Measurements from ENCODE around the gene MYADML2. TPM values are rescaled to one million over a fixed set of nuclear protein-coding genes. Genes with fewer than 3 reads are reported as not detected.

MYADML2 gene
- total RNA-seq, 1 experiment from 2014 or later: 0.46 TPM

GRCh38 chr17:81967533-81968395 lies 20.7 kb upstream of the MYADML2 start (continued):
- TF ChIP-seq, protein P1, sequence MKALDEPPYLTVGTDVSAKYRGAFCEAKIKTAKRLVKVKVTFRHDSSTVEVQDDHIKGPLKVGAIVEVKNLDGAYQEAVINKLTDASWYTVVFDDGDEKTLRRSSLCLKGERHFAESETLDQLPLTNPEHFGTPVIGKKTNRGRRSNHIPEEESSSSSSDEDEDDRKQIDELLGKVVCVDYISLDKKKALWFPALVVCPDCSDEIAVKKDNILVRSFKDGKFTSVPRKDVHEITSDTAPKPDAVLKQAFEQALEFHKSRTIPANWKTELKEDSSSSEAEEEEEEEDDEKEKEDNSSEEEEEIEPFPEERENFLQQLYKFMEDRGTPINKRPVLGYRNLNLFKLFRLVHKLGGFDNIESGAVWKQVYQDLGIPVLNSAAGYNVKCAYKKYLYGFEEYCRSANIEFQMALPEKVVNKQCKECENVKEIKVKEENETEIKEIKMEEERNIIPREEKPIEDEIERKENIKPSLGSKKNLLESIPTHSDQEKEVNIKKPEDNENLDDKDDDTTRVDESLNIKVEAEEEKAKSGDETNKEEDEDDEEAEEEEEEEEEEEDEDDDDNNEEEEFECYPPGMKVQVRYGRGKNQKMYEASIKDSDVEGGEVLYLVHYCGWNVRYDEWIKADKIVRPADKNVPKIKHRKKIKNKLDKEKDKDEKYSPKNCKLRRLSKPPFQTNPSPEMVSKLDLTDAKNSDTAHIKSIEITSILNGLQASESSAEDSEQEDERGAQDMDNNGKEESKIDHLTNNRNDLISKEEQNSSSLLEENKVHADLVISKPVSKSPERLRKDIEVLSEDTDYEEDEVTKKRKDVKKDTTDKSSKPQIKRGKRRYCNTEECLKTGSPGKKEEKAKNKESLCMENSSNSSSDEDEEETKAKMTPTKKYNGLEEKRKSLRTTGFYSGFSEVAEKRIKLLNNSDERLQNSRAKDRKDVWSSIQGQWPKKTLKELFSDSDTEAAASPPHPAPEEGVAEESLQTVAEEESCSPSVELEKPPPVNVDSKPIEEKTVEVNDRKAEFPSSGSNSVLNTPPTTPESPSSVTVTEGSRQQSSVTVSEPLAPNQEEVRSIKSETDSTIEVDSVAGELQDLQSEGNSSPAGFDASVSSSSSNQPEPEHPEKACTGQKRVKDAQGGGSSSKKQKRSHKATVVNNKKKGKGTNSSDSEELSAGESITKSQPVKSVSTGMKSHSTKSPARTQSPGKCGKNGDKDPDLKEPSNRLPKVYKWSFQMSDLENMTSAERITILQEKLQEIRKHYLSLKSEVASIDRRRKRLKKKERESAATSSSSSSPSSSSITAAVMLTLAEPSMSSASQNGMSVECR (CRISPR knock-in tag; IDR thresholded peaks at IDR 0.05; ENCODE audit: borderline replicate concordance): no peak
- TF ChIP-seq, protein P2, sequence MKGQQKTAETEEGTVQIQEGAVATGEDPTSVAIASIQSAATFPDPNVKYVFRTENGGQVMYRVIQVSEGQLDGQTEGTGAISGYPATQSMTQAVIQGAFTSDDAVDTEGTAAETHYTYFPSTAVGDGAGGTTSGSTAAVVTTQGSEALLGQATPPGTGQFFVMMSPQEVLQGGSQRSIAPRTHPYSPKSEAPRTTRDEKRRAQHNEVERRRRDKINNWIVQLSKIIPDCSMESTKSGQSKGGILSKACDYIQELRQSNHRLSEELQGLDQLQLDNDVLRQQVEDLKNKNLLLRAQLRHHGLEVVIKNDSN (CRISPR knock-in tag; IDR thresholded peaks at IDR 0.05): peak; percentile 94
- TF ChIP-seq NFYB (CRISPR knock-in tag; conservative IDR thresholded peaks at IDR 0.05; ENCODE audit: low read depth) (no peak), TEAD1 (CRISPR knock-in tag; IDR thresholded peaks at IDR 0.05) (0 out of 2 replicates have a peak, but pooled peaks have one; percentile 37), NR2C2 (CRISPR knock-in tag; IDR thresholded peaks at IDR 0.05) (no peak), FOXK1 (CRISPR knock-in tag; IDR thresholded peaks at IDR 0.05) (peak; percentile 62; the same call in 1 of the 2 replicates), NFATC4 (CRISPR knock-in tag; IDR thresholded peaks at IDR 0.05) (no peak), GTF2I (CRISPR knock-in tag; conservative IDR thresholded peaks at IDR 0.05) (no peak)
- TF ChIP-seq, protein P3, sequence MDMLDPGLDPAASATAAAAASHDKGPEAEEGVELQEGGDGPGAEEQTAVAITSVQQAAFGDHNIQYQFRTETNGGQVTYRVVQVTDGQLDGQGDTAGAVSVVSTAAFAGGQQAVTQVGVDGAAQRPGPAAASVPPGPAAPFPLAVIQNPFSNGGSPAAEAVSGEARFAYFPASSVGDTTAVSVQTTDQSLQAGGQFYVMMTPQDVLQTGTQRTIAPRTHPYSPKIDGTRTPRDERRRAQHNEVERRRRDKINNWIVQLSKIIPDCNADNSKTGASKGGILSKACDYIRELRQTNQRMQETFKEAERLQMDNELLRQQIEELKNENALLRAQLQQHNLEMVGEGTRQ (CRISPR knock-in tag; IDR thresholded peaks at IDR 0.05): peak; percentile 93
- TF ChIP-seq, protein P4, sequence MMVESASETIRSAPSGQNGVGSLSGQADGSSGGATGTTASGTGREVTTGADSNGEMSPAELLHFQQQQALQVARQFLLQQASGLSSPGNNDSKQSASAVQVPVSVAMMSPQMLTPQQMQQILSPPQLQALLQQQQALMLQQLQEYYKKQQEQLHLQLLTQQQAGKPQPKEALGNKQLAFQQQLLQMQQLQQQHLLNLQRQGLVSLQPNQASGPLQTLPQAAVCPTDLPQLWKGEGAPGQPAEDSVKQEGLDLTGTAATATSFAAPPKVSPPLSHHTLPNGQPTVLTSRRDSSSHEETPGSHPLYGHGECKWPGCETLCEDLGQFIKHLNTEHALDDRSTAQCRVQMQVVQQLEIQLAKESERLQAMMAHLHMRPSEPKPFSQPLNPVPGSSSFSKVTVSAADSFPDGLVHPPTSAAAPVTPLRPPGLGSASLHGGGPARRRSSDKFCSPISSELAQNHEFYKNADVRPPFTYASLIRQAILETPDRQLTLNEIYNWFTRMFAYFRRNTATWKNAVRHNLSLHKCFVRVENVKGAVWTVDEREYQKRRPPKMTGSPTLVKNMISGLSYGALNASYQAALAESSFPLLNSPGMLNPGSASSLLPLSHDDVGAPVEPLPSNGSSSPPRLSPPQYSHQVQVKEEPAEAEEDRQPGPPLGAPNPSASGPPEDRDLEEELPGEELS (CRISPR knock-in tag; IDR thresholded peaks at IDR 0.05): 0 out of 2 replicates have a peak, but pooled peaks have one; percentile 26
- TF ChIP-seq, protein P5, sequence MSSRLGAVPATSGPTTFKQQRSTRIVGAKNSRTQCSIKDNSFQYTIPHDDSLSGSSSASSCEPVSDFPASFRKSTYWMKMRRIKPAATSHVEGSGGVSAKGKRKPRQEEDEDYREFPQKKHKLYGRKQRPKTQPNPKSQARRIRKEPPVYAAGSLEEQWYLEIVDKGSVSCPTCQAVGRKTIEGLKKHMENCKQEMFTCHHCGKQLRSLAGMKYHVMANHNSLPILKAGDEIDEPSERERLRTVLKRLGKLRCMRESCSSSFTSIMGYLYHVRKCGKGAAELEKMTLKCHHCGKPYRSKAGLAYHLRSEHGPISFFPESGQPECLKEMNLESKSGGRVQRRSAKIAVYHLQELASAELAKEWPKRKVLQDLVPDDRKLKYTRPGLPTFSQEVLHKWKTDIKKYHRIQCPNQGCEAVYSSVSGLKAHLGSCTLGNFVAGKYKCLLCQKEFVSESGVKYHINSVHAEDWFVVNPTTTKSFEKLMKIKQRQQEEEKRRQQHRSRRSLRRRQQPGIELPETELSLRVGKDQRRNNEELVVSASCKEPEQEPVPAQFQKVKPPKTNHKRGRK (CRISPR knock-in tag; IDR thresholded peaks at IDR 0.05; ENCODE audit: borderline replicate concordance): no peak

DNA sequence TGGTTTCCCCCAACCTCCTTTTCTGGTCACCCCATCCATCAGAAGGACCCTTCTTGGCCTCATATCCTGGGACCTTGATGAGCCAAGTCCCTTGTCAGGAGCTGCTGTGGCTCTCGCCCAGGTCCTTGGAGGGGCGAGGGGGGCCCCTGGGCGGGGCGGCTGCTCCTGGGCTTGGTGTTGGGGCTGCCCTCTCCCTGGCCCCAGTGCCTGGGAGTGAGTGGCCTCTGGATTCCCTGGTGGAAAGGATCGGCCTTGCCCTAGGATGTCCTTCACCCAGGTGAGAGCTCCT lies 20.2 kb upstream of the MYADML2 start:
- Mint-ChIP-seq H3K4me1 (peaks cover 14% of the 10 kb centered on the region), H3K9me3 (peaks cover under 1% of the 10 kb centered on the region; the same call in 1 of the 2 replicates), H3K36me3 (no peaks in the 10 kb centered on the region), H3K4me3 (no peak overlapping the region), H3K27me3 (ENCODE audit: low read depth) (peaks cover 68% of the 10 kb centered on the region), H3K27ac (no peak overlapping the region)
- no peak for ATAC-seq
- ChIA-PET POLR2A (interaction anchor here (2.1 kb wide), 1 partner anchor 9 kb away, joined by 7 read pairs; no protein-coding TSS in a partner anchor), CTCF (interaction anchor here (0.8 to 2.6 kb wide), 12 partner anchors 7 to 98 kb away, joined by 3 to 13 read pairs (median 6); partner anchors contain the start of genes DCXR and MAFG)
- DNase-seq (ENCODE audit: low spot score): no peak
- TF ChIP-seq, protein P6, sequence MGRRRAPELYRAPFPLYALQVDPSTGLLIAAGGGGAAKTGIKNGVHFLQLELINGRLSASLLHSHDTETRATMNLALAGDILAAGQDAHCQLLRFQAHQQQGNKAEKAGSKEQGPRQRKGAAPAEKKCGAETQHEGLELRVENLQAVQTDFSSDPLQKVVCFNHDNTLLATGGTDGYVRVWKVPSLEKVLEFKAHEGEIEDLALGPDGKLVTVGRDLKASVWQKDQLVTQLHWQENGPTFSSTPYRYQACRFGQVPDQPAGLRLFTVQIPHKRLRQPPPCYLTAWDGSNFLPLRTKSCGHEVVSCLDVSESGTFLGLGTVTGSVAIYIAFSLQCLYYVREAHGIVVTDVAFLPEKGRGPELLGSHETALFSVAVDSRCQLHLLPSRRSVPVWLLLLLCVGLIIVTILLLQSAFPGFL (CRISPR knock-in tag; IDR thresholded peaks at IDR 0.05; ENCODE audit: borderline replicate concordance): no peak
- TF ChIP-seq, protein P7, sequence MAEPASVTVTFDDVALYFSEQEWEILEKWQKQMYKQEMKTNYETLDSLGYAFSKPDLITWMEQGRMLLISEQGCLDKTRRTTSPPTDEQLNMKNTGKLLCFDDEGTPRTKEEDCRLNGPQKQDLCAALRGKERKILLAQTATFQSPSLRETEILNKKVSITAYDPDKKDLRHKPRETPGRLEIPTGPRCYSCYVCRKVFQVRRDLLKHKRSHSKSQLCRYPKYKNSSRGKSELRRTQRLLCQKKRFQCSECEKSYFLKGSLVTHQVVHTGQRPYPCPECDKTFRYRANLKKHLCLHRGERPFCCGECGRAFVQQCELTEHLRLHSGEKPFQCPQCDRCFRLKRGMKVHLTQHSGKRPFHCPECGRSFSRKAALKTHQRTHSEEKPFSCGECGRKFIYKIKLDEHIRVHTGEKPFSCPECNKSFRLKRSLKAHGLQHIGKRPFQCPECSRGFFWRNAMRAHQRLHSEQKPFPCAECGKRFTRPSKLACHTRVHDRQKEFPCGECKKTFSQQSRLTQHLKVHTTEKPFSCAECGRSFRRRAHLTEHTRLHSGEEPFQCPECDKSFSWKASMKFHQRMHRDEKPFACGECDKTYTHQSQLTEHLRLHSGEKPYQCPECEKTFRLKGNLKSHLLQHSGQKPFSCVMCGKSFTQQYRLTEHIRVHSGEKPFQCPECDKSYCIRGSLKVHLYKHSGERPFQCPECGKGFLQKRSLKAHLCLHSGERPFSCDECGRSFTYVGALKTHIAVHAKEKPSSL (CRISPR knock-in tag; conservative IDR thresholded peaks at IDR 0.05): no peak
- TF ChIP-seq ATF3 (CRISPR knock-in tag; conservative IDR thresholded peaks at IDR 0.05) (no peak), IRF2 (CRISPR knock-in tag; IDR thresholded peaks at IDR 0.05; ENCODE audit: borderline replicate concordance, low read depth) (no peak)
- TF ChIP-seq, protein P8, sequence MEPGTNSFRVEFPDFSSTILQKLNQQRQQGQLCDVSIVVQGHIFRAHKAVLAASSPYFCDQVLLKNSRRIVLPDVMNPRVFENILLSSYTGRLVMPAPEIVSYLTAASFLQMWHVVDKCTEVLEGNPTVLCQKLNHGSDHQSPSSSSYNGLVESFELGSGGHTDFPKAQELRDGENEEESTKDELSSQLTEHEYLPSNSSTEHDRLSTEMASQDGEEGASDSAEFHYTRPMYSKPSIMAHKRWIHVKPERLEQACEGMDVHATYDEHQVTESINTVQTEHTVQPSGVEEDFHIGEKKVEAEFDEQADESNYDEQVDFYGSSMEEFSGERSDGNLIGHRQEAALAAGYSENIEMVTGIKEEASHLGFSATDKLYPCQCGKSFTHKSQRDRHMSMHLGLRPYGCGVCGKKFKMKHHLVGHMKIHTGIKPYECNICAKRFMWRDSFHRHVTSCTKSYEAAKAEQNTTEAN (CRISPR knock-in tag; IDR thresholded peaks at IDR 0.05): no peak
- TF ChIP-seq, protein P9, sequence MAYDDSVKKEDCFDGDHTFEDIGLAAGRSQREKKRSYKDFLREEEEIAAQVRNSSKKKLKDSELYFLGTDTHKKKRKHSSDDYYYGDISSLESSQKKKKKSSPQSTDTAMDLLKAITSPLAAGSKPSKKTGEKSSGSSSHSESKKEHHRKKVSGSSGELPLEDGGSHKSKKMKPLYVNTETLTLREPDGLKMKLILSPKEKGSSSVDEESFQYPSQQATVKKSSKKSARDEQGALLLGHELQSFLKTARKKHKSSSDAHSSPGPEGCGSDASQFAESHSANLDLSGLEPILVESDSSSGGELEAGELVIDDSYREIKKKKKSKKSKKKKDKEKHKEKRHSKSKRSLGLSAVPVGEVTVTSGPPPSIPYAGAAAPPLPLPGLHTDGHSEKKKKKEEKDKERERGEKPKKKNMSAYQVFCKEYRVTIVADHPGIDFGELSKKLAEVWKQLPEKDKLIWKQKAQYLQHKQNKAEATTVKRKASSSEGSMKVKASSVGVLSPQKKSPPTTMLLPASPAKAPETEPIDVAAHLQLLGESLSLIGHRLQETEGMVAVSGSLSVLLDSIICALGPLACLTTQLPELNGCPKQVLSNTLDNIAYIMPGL (CRISPR knock-in tag; IDR thresholded peaks at IDR 0.05): no peak
